Astrocyte of the cerebellum (primary cell): Measurements from ENCODE around the gene WDR12.

Experiments
- DNase-seq: peaks from one replicate; pipeline ENCODE4 v3.0.0-alpha.2; 2011; ENCODE audit warnings: low read depth
- H3K4me3 ChIP-seq: 2 replicates; pipeline ENCODE4 v1.5.1; 2011; ENCODE audit warnings: mild to moderate bottlenecking, low read depth, low read length, moderate library complexity
- in situ Hi-C: cut with HindIII; loops from 2 replicates; pipeline ENCODE4 v1.10.0; 2017; ENCODE audit warnings: low sequenced_read_pairs
- TF ChIP-seq, protein P1 (sequence below): IDR thresholded peaks from 2 replicates; pipeline ENCODE4 v1.5.1; 2012; ENCODE audit warnings: low read length, low read depth, moderate library complexity, mild to moderate bottlenecking; ENCODE audit errors: missing control alignments

Gene WDR12

DNA sequence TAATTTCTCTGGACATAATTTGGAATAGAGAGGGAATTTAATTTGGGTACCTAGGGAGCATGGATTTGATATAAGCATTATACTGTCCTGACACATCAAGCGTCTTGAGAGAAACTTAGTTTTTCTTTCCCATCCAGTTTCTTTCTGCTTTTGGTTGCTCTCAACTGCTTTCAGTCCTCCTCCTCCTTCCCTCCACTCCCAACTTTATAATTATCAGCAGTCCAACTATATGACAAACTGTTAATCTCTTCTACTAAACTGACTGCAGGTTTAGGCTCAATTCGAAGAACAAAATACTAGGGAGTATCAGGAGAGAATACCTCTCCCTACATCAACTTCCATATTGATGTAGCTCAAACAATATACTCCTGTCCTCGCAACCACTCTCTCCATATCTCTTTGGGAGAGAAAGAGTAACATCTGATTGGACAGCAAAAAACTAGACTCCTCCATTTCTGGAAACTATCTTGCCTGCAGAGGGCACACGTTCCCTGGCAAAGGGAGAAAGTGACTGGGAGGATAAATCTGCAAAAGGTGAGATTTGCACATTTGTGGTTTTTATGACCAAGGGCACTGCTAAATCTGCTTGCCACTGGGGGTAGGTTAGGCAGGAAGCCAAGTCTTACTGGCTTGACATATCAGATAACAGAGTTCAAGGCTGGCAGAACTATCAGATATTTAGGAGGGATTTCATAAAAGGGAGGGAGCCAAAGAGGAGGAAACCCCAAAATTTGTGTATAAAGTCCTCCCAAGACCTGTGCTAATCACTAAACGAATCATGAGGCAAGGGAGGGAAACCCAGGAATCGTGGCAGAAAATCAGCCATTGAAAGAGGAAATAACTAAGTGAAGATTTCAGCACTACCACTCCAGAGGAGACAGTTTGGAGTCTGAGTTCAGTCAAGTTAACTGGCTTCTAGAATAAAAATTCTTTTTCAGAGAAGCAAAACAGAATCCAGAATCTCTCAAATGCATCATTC is 79.9 kb downstream of the WDR12 start:
- TF ChIP-seq, protein P1, sequence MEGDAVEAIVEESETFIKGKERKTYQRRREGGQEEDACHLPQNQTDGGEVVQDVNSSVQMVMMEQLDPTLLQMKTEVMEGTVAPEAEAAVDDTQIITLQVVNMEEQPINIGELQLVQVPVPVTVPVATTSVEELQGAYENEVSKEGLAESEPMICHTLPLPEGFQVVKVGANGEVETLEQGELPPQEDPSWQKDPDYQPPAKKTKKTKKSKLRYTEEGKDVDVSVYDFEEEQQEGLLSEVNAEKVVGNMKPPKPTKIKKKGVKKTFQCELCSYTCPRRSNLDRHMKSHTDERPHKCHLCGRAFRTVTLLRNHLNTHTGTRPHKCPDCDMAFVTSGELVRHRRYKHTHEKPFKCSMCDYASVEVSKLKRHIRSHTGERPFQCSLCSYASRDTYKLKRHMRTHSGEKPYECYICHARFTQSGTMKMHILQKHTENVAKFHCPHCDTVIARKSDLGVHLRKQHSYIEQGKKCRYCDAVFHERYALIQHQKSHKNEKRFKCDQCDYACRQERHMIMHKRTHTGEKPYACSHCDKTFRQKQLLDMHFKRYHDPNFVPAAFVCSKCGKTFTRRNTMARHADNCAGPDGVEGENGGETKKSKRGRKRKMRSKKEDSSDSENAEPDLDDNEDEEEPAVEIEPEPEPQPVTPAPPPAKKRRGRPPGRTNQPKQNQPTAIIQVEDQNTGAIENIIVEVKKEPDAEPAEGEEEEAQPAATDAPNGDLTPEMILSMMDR = peak; percentile 78
- in situ Hi-C loops = no loop called here
- peak; percentile 38 for DNase-seq
- no peak overlapping the region for H3K4me3 ChIP-seq

DNA sequence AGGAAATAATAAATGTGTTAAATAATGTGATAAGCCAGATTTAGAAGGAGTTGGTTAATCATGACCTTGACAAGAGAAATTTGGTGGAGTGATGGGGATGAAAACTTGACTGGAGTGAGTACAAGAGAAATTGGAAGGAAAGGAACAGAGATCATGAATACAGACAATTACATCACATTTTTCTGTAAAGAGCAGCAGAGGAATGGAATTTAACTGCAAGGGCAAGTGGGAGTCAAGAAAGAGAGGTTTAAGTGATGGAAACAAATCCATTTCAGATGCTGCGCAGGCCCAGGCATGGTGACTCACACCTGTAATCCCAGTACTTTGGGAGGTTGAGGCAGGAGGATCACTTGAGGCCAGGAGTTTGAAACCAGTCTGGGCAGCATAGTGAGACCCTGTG is 86.6 kb downstream of the WDR12 start:
- in situ Hi-C loops = no loop called here
- H3K4me3 ChIP-seq = no peak overlapping the region
- TF ChIP-seq, protein P1 = no peak
- no peak for DNase-seq
